Measurements from ENCODE around the gene GRP.
"Not testable (repeated sequence)": the region's sequence is repeated elsewhere in the genome, so short reads cannot be mapped to it uniquely, and the experiment has no call there.

GRP gene

DNA sequence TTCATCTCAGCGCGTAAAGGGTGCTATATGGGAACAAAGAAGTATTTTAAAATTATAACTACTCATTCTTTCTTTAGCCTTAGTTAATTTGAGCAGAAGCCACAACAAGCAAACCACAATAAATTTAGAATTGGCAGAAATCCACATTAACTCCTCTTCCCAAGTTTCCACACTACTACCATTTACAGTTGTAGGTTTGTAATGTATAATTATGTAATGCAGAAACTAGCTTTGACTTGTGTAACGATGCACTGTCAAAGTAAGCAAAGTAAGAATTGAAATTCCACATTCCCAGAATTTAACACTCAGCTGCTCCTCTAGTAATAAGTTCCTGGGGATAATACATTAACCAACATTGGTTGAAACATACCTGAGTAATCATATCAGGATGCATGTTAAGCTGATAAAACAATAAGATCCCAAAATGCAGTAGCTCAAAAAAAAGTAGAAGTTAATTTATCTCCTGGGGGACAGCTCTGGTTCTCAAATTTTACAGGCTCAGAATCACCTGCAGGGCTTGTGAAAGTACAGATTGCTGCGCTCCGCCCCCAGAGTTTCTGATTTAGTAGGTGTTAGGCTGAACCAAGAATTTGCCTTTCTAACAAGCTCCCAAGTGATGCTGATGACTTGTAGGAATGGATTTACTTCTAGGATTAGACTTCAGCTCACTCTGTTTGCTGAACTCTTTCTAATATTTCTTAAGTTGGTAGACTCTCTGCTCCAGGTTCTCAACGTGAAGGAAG is 9.9 kb downstream of the GRP start:
- TF ChIP-seq POLR2AphosphoS5 (IDR thresholded peaks at IDR 0.05; ENCODE audit: low read depth, low read length) (no peak), POLR2A (IDR thresholded peaks at IDR 0.05; ENCODE audit: low read depth, low read length) (no peak), TAF1 (IDR thresholded peaks at IDR 0.05; ENCODE audit: borderline replicate concordance, low read depth, low read length) (no peak)
- FAIRE-seq: no peak
- DNase-seq (ENCODE audit: insufficient read length): no peak

- DNase-seq (ENCODE audit: insufficient read length) (no peak), FAIRE-seq (no peak)
- TF ChIP-seq TAF1 (IDR thresholded peaks at IDR 0.05; ENCODE audit: borderline replicate concordance, low read depth, low read length) (no peak), POLR2A (IDR thresholded peaks at IDR 0.05; ENCODE audit: low read depth, low read length) (no peak), POLR2AphosphoS5 (IDR thresholded peaks at IDR 0.05; ENCODE audit: low read depth, low read length) (no peak)
These were observed 11.2 kb downstream of the GRP start for GRCh38 chr18:59231114-59231513.

DNA sequence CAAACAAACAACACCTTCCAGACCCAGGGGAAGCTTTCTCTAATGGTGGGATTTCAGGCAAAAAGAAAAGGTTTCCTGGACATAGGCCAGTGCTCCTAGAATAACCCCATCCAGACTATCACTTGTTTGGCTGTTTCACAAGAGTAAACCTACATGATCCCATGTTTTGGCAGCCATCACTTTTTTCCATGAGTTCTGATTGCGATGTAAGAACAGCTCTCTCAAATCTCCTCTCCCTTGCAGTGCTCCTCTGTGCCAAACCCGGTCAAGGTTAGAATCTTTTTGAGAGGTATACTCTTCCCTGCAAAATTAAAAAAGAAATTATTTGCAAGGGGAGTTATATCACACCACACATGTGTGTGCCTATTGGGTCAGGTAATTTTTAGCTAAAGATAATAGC is 11.9 kb downstream of the GRP start:
- TF ChIP-seq POLR2AphosphoS5 (IDR thresholded peaks at IDR 0.05; ENCODE audit: low read depth, low read length) (no peak), POLR2A (IDR thresholded peaks at IDR 0.05; ENCODE audit: low read depth, low read length) (no peak), TAF1 (IDR thresholded peaks at IDR 0.05; ENCODE audit: borderline replicate concordance, low read depth, low read length) (no peak)
- FAIRE-seq: no peak
- no peak for DNase-seq (ENCODE audit: insufficient read length)

- no peak for DNase-seq (ENCODE audit: insufficient read length)
- TF ChIP-seq POLR2AphosphoS5 (IDR thresholded peaks at IDR 0.05; ENCODE audit: low read depth, low read length) (no peak), POLR2A (IDR thresholded peaks at IDR 0.05; ENCODE audit: low read depth, low read length) (no peak), TAF1 (IDR thresholded peaks at IDR 0.05; ENCODE audit: borderline replicate concordance, low read depth, low read length) (no peak)
- FAIRE-seq: no peak
These were observed 12.5 kb downstream of the GRP start for GRCh38 chr18:59232309-59233016.

DNA sequence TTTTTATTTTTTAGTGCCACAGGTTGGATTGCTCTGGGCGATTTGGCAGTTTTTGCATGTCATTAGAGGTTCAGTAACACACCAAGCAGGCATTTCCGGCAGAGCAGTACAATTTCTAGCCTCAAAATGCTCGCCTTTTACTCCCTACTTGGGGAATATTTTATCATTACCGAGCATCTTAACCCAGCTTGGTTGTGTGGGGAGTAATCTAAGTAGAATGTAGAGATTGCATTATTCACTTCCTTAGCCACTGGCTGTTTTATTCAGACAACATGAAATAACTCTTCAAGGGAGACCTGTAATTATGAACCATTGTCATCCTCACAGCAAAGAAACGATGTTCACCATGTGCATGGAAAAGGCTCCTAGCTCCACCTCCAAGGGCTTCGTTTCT is 13.1 kb downstream of the GRP start:
- DNase-seq (ENCODE audit: insufficient read length) (no peak), FAIRE-seq (no peak)
- TF ChIP-seq TAF1 (IDR thresholded peaks at IDR 0.05; ENCODE audit: borderline replicate concordance, low read depth, low read length) (no peak), POLR2AphosphoS5 (IDR thresholded peaks at IDR 0.05; ENCODE audit: low read depth, low read length) (no peak), POLR2A (IDR thresholded peaks at IDR 0.05; ENCODE audit: low read depth, low read length) (no peak)

DNA sequence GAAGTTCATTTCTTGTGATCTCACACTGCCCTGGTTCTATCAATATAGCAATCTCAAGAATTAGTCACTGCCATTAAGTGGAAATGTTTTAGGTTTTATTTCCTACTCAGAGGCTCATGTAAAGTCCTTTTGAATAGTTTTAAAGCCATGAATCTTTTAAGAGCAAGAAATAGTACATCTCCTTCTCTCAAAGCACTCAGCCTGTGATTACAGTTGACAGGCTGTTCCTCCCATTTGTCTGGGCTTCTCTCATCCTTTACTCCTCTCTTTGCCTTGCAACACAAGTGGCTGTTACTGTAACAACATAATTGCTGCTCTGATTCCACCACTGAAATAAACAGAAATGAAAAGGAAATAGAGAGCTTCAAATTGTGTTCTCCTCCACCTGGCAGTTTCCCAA is 18.4 kb downstream of the GRP start:
- no peak for DNase-seq (ENCODE audit: insufficient read length)
- no peak for TF ChIP-seq POLR2A (IDR thresholded peaks at IDR 0.05; ENCODE audit: low read depth, low read length)
- TF ChIP-seq TAF1 (IDR thresholded peaks at IDR 0.05; ENCODE audit: borderline replicate concordance, low read depth, low read length): no peak
- FAIRE-seq: no peak

DNA sequence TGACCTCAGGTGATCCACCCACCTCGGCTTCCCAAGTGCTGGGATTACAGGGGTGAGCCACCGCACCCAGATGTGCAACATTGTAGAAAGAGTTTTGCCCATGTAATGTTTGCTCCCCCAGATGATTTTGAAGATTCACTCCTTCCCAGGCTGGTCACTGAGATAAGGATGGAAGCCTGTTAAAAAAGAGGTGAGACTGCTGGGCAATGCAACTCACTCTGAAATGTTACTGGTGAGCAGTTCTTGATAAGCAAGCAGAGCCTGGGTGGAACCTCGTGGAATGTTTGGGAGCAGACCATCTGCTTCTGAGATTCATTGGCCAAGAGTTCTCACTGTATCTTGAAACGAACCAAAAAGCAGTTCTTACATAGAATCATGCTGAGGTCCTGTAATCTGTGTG is 19.7 kb downstream of the GRP start:
- FAIRE-seq (no peak), DNase-seq (ENCODE audit: insufficient read length) (no peak)
- TF ChIP-seq TAF1 (IDR thresholded peaks at IDR 0.05; ENCODE audit: borderline replicate concordance, low read depth, low read length) (no peak), POLR2AphosphoS5 (IDR thresholded peaks at IDR 0.05; ENCODE audit: low read depth, low read length) (no peak), POLR2A (IDR thresholded peaks at IDR 0.05; ENCODE audit: low read depth, low read length) (no peak)

- no peak for TF ChIP-seq POLR2AphosphoS5 (IDR thresholded peaks at IDR 0.05; ENCODE audit: low read depth, low read length)
- DNase-seq (ENCODE audit: insufficient read length) (no peak), FAIRE-seq (no peak)
These were observed 22.9 kb downstream of the GRP start for GRCh38 chr18:59242906-59243305.

DNA sequence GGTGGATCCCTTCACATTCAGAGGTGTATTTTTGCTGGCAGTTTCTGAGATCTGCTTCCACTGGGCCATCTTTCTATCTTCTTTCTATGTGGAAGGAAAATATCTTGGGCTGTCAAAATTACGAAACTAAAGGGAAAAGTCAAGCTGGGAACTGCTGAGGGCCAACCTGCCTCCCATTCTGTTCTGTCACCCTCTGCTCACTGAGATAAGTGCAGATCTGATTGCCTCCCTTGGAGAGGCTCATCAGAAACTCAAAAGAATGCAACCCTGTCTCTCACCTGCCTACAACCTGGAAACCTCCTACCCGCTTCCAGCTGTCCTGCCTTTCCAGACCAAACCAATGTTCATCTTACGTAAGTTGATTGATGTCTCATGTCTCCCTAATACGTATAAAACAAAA is 26.8 kb downstream of the GRP start:
- TF ChIP-seq TAF1 (IDR thresholded peaks at IDR 0.05; ENCODE audit: borderline replicate concordance, low read depth, low read length) (no peak), POLR2A (IDR thresholded peaks at IDR 0.05; ENCODE audit: low read depth, low read length) (no peak), POLR2AphosphoS5 (IDR thresholded peaks at IDR 0.05; ENCODE audit: low read depth, low read length) (no peak)
- FAIRE-seq: no peak

GRCh38 chr18:59249199-59249774 is 29.3 kb downstream of the GRP start:
- FAIRE-seq (no peak), DNase-seq (ENCODE audit: insufficient read length) (no peak)

More for the DNA sequence above, 26.8 kb downstream of the GRP start:
- no peak for DNase-seq (ENCODE audit: insufficient read length)

DNA sequence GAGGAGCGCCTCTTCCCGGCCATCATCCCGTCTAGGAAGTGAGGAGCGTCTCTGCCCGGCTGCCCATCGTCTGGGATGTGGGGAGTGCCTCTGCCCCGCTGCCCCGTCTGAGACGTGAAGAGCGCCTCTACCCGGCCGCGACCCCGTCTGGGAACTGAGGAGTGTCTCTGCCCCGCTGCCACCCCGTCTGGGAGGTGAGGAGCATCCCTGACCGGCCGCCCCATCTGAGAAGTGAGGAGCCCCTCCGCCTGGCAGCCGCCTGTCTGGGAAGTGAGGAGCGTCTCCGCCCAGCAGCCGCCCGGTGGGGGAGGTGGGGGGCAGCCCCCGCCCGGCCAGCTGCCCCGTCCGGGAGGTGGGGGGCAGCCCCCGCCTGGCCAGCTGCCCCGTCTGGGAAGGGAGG is 35.5 kb downstream of the GRP start:
- FAIRE-seq; DNase-seq (ENCODE audit: insufficient read length): not testable (repeated sequence)

More at GRCh38 chr18:59249199-59249774, 29.3 kb downstream of the GRP start:
- TF ChIP-seq POLR2AphosphoS5 (IDR thresholded peaks at IDR 0.05; ENCODE audit: low read depth, low read length) (no peak), POLR2A (IDR thresholded peaks at IDR 0.05; ENCODE audit: low read depth, low read length) (no peak), TAF1 (IDR thresholded peaks at IDR 0.05; ENCODE audit: borderline replicate concordance, low read depth, low read length) (no peak)

DNA sequence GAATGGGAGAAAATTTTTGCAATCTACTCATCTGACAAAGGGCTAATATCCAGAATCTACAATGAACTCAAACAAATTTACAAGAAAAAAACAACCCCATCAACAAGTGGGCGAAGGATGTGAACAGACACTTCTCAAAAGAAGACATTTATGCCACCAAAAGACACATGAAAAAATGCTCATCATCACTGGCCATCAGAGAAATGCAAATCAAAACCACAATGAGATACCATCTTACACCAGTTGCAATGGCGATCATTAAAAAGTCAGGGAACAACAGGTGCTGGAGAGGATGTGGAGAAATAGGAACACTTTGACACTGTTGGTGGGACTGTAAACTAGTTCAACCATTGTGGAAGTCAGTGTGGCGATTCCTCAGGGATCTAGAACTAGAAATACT is 41.9 kb downstream of the GRP start:
- not testable (repeated sequence) for DNase-seq (ENCODE audit: insufficient read length); FAIRE-seq

DNA sequence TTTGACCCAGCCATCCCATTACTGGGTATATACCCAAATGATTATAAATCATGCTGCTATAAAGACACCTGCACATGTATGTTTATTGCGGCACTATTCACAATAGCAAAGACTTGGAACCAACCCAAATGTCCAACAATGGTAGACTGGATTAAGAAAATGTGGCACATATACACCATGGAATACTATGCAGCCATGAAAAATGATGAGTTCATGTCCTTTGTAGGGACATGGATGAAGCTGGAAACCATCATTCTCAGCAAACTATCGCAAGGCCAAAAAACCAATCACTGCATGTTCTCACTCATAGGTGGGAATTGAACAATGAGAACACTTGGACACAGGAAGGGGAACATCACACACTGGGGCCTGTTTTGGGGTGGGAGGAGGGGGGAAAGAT is 42.3 kb downstream of the GRP start:
- FAIRE-seq; DNase-seq (ENCODE audit: insufficient read length): not testable (repeated sequence)
